Activated naive CD8-positive, alpha-beta T cell treated with anti-CD3 and anti-CD28 coated beads for 36 hours (primary cell): ENCODE measurements around the gene ZMYND11. TPM values are rescaled to one million over a fixed set of nuclear protein-coding genes. Genes with fewer than 3 reads are reported as not detected.
"Not testable (repeated sequence)": the region's sequence is repeated elsewhere in the genome, so short reads cannot be mapped to it uniquely, and the experiment has no call there.

Source experiments
- DNase-seq: peaks from one replicate; pipeline ENCODE4 v3.0.0; 2021
- H3K27ac Mint-ChIP-seq: one replicate; pipeline ENCODE4 v1.8.0; 2022; ENCODE audit warnings: mild to moderate bottlenecking, moderate library complexity, mixed read lengths
- H3K27me3 Mint-ChIP-seq: one replicate; pipeline ENCODE4 v1.8.0; 2022; ENCODE audit warnings: mild to moderate bottlenecking, mixed read lengths
- H3K36me3 Mint-ChIP-seq: one replicate; pipeline ENCODE4 v1.8.0; 2021; ENCODE audit warnings: mild to moderate bottlenecking, mixed read lengths
- H3K4me1 Mint-ChIP-seq: one replicate; pipeline ENCODE4 v1.8.0; 2021; ENCODE audit warnings: mixed read lengths
- H3K4me3 Mint-ChIP-seq: one replicate; pipeline ENCODE4 v1.8.0; 2022; ENCODE audit warnings: mild to moderate bottlenecking, moderate library complexity, mixed read lengths
- H3K9me3 Mint-ChIP-seq: one replicate; pipeline ENCODE4 v1.8.0; 2022; ENCODE audit warnings: mixed read lengths
- total RNA-seq, 2 experiments: library from RNA; stranded (reverse); gene quantifications; one replicate each; pipeline ENCODE4 v1.2.3, GENCODE V29; 2021

ZMYND11 gene
- total RNA-seq, 2 experiments from 2014 or later: 21.7 to 21.8 TPM

DNA sequence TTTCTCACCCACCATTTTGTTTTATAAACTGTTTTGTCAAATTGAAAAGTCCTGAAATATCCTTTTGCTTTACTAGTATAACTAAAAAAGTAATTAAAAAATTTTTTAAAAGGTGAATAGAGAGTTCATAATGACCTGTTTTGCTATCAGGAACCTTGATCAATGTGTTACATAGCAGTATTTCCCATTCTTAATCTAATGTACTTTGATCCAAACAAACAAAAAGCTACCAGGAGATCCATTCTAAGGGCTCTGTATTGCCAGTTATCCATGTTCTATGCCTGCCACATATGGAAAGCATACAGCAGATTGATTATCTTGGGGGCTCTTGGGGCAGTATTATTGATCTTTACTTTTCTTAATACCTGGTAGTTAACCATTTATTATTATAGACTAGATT, 32.1 kb downstream of the ZMYND11 start:
- H3K36me3 Mint-ChIP-seq: peaks cover 38% of the 10 kb centered on the region
- no peaks in the 10 kb centered on the region for H3K27me3 Mint-ChIP-seq
- peaks cover 16% of the 10 kb centered on the region for H3K9me3 Mint-ChIP-seq
- DNase-seq: no peak
- no peak overlapping the region for H3K4me3 Mint-ChIP-seq
- H3K4me1 Mint-ChIP-seq: peaks cover 5% of the 10 kb centered on the region
- H3K27ac Mint-ChIP-seq: no peak overlapping the region

DNA sequence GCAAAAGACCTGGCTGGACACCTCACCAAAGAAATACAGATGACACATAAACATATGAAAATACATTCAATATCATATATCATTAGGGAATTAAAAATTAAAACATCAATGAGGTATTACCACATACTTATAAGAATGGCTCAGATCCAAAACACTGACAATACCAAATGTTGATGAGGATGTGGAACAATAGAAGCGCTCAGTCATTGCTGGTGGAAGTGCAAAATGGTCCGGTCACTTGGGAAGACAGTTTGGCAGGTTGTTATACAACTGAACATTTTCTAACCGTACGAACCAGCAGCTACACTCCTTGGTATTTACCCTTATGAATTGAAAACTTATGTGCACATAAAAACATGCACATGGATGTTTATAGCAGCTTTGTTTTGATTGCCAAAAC, 38.5 kb downstream of the ZMYND11 start:
- Mint-ChIP-seq H3K4me3 (no peak overlapping the region), H3K4me1 (peaks cover 7% of the 10 kb centered on the region), H3K27ac (no peak overlapping the region), H3K27me3 (no peaks in the 10 kb centered on the region), H3K9me3 (peaks cover 6% of the 10 kb centered on the region), H3K36me3 (peaks cover 14% of the 10 kb centered on the region)
- no peak for DNase-seq

- Mint-ChIP-seq H3K27me3 (no peaks in the 10 kb centered on the region), H3K4me3 (no peak overlapping the region), H3K36me3 (peaks cover 9% of the 10 kb centered on the region), H3K27ac (no peak overlapping the region), H3K9me3 (peaks cover 1% of the 10 kb centered on the region), H3K4me1 (peaks cover 11% of the 10 kb centered on the region)
- DNase-seq: no peak
Measured at GRCh38 chr10:176677-177076, 41.4 kb downstream of the ZMYND11 start.

GRCh38 chr10:178208-178607, 43.0 kb downstream of the ZMYND11 start:
- Mint-ChIP-seq H3K4me1 (peaks cover 18% of the 10 kb centered on the region), H3K9me3 (peaks cover 2% of the 10 kb centered on the region), H3K36me3 (peaks cover 17% of the 10 kb centered on the region), H3K4me3 (no peak overlapping the region), H3K27ac (no peak overlapping the region), H3K27me3 (no peaks in the 10 kb centered on the region)
- no peak for DNase-seq

GRCh38 chr10:178723-179122, 43.5 kb downstream of the ZMYND11 start:
- H3K36me3 Mint-ChIP-seq: peaks cover 22% of the 10 kb centered on the region
- no peaks in the 10 kb centered on the region for H3K27me3 Mint-ChIP-seq
- H3K4me1 Mint-ChIP-seq: peaks cover 19% of the 10 kb centered on the region
- H3K27ac Mint-ChIP-seq: no peak overlapping the region
- DNase-seq: no peak
- peaks cover 3% of the 10 kb centered on the region for H3K9me3 Mint-ChIP-seq
- H3K4me3 Mint-ChIP-seq: no peak overlapping the region

DNA sequence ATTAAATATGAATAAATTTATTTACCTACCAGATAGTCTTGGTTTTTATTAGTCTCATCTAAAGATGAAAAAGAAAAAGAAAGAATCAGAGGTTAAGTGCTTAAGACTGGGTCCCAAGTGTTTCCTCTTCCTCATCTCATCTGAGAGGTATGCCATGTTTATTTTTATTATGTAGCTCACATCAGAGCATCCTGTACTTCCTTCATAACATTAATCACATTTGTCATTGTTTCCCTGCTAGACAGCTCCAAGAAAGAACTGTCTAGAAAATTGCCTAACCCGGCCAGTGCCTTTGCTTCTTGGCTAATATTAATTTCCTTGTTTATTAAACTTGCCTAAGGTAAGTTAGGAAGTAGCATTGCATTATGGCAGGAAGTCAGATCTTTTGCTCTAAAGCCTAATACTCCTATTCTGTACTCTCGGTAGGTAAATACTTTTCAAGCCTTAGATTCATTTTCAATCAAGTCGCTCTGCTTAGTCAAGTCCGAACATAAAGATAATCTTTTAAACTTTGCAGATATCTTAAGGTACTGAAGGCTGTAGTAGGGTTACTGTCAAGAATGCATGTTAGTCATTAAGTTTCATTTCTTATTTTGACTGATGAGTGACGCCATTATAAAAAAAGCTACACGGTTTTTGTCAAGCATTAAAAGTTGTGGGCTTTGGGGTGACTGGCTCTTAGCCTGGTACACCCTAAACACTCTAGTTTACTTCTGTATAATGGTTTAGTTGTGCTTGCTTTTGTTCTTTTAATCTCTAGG, 47.4 kb downstream of the ZMYND11 start:
- Mint-ChIP-seq H3K4me3 (no peak overlapping the region), H3K9me3 (peaks cover 8% of the 10 kb centered on the region), H3K4me1 (peaks cover 22% of the 10 kb centered on the region), H3K36me3 (peaks cover 44% of the 10 kb centered on the region), H3K27me3 (no peaks in the 10 kb centered on the region), H3K27ac (no peak overlapping the region)
- DNase-seq: no peak

DNA sequence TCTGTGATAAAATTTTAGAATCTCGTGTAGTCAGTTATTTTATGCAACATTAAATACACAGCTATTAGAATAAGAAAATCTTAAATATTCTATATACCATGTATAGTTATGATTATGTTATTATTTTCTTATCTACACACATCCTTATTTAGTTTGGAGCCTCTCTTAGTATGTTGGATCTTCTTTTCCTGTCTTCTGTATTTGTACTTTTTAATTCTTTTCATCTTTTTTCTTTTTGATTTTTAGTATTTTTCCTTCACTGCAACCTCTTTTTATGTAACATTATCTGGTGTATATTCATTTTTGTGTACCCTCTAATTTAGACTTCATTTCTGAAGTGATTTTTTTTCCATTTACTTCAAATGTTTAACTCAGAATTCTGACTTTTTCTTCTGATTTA, 48.9 kb downstream of the ZMYND11 start:
- Mint-ChIP-seq H3K36me3 (peaks cover 44% of the 10 kb centered on the region), H3K27me3 (no peaks in the 10 kb centered on the region), H3K4me3 (no peak overlapping the region), H3K27ac (no peak overlapping the region), H3K9me3 (peaks cover 8% of the 10 kb centered on the region), H3K4me1 (peaks cover 22% of the 10 kb centered on the region)
- DNase-seq: no peak

DNA sequence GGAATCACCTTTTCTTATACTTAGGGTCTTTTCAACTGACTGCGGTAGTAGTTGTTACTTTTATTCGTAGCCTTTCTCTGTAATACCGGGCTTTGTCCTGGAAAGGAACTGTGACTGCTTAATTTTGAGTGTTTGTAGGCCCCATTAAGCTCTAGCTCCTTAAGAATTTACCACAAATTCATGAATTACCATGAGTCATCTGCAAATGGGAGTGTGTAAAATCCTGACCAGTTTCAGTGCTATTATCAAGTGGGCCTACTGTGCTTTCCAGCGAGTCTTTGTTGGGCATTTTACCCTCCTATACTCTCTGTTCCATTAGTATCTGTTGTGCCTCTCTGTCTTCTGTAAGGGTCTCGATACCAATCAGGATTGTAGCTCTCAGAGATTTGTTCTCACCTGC, 49.7 kb downstream of the ZMYND11 start:
- H3K4me1 Mint-ChIP-seq: peaks cover 22% of the 10 kb centered on the region
- H3K27ac Mint-ChIP-seq: no peak overlapping the region
- DNase-seq: no peak
- H3K9me3 Mint-ChIP-seq: peaks cover 8% of the 10 kb centered on the region
- no peaks in the 10 kb centered on the region for H3K27me3 Mint-ChIP-seq
- H3K36me3 Mint-ChIP-seq: peaks cover 40% of the 10 kb centered on the region
- no peak overlapping the region for H3K4me3 Mint-ChIP-seq

- not testable (repeated sequence) for H3K27me3 Mint-ChIP-seq, H3K27ac Mint-ChIP-seq, DNase-seq, H3K4me3 Mint-ChIP-seq, H3K9me3 Mint-ChIP-seq
- Mint-ChIP-seq H3K36me3 (peaks cover 42% of the 10 kb centered on the region), H3K4me1 (peaks cover 22% of the 10 kb centered on the region)
Measured at GRCh38 chr10:185571-185970, 50.3 kb downstream of the ZMYND11 start.

GRCh38 chr10:186911-187310, 51.7 kb downstream of the ZMYND11 start:
- Mint-ChIP-seq H3K27ac (no peak overlapping the region), H3K4me3 (no peak overlapping the region), H3K9me3 (peaks cover 8% of the 10 kb centered on the region), H3K36me3 (peaks cover 45% of the 10 kb centered on the region), H3K27me3 (no peaks in the 10 kb centered on the region), H3K4me1 (peaks cover 18% of the 10 kb centered on the region)
- no peak for DNase-seq

DNA sequence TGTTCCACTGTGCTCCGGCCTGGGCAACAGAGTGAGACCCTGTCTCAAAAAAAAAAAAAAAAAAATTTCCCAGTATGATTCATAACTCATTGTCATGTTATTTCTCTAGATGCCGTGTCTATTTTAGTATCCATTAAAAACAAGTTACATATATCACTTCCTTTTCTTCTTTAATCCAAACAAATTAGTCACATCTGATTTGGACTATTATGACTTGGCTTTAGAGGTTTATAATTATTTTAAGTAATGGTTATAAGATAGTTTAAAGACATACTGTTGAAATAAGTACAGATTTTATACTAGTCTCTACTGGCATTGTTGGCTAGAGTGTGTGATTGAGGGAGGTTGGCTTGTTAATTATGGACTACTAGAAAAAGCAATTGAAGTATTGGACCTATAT, 53.3 kb downstream of the ZMYND11 start:
- DNase-seq: no peak
- Mint-ChIP-seq H3K4me3 (no peak overlapping the region), H3K36me3 (peaks cover 34% of the 10 kb centered on the region), H3K27ac (no peak overlapping the region), H3K4me1 (peaks cover 9% of the 10 kb centered on the region), H3K27me3 (no peaks in the 10 kb centered on the region), H3K9me3 (peaks cover 6% of the 10 kb centered on the region)

GRCh38 chr10:190216-190615, 55.0 kb downstream of the ZMYND11 start:
- Mint-ChIP-seq H3K4me1 (peaks cover under 1% of the 10 kb centered on the region), H3K36me3 (peaks cover 24% of the 10 kb centered on the region), H3K9me3 (no peaks in the 10 kb centered on the region), H3K4me3 (no peak overlapping the region), H3K27ac (no peak overlapping the region), H3K27me3 (no peaks in the 10 kb centered on the region)
- no peak for DNase-seq

GRCh38 chr10:191703-192518, 56.7 kb downstream of the ZMYND11 start:
- DNase-seq: no peak
- Mint-ChIP-seq H3K36me3 (peaks cover 18% of the 10 kb centered on the region), H3K27me3 (no peaks in the 10 kb centered on the region), H3K9me3 (no peaks in the 10 kb centered on the region), H3K27ac (no peak overlapping the region), H3K4me3 (no peak overlapping the region), H3K4me1 (no peaks in the 10 kb centered on the region)

DNA sequence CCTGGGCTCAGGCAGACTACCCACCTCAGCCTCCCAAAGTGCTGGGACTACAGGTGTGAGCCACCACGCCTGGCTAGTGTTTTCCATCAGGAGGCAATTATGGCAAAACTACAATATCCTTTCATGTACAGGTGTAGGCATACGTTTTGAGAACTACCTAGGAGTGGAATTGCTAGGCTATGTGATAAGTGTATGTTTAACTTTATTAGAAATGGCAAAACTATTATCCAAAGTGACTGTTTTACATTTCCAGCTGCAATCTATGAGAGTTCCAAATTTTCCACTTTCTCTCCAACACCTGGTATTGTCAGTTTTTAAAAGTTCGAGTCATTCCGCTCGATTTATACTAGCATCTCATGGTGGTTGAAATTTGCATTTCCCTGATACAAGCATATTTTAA, 59.0 kb downstream of the ZMYND11 start:
- Mint-ChIP-seq H3K27me3 (no peaks in the 10 kb centered on the region), H3K9me3 (no peaks in the 10 kb centered on the region), H3K4me1 (no peaks in the 10 kb centered on the region), H3K4me3 (no peak overlapping the region), H3K36me3 (peaks cover 16% of the 10 kb centered on the region), H3K27ac (no peak overlapping the region)
- DNase-seq: no peak

DNA sequence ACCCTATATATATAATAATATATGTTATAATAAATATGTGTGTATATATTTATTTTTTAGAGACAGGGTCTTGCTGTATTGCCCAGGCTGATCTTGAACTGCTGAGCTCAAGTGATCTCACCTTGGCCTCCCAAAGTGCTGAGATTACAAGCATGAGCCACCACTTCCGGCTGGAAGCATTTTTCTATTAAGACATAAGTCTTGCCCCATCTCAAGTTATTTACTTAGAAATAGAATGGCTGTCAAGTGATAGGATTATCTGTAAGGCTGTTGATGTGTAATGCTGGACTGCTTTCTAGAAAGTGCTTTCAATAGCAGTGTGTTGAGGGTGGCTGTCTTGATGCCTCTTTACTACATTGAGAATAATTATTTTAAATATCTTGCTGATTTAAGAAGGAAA, 65.2 kb downstream of the ZMYND11 start:
- no peak overlapping the region for H3K4me3 Mint-ChIP-seq
- H3K27me3 Mint-ChIP-seq: no peaks in the 10 kb centered on the region
- H3K9me3 Mint-ChIP-seq: no peaks in the 10 kb centered on the region
- H3K27ac Mint-ChIP-seq: no peak overlapping the region
- H3K36me3 Mint-ChIP-seq: peaks cover 7% of the 10 kb centered on the region
- DNase-seq: no peak
- peaks cover 23% of the 10 kb centered on the region for H3K4me1 Mint-ChIP-seq
